HG03095 (cell line): ENCODE data around the gene PLPP4.

Source experiments
- ATAC-seq: cut with Tn5 transposase; IDR thresholded peaks from one replicate; pipeline ENCODE4 v1.9.1; 2021; ENCODE audit warnings: moderate library complexity; ENCODE audit not compliant: unreplicated experiment

PLPP4 gene

GRCh38 chr10:120456143-120456625 is 843 bp upstream of the PLPP4 start:
- ATAC-seq, result no peak

DNA sequence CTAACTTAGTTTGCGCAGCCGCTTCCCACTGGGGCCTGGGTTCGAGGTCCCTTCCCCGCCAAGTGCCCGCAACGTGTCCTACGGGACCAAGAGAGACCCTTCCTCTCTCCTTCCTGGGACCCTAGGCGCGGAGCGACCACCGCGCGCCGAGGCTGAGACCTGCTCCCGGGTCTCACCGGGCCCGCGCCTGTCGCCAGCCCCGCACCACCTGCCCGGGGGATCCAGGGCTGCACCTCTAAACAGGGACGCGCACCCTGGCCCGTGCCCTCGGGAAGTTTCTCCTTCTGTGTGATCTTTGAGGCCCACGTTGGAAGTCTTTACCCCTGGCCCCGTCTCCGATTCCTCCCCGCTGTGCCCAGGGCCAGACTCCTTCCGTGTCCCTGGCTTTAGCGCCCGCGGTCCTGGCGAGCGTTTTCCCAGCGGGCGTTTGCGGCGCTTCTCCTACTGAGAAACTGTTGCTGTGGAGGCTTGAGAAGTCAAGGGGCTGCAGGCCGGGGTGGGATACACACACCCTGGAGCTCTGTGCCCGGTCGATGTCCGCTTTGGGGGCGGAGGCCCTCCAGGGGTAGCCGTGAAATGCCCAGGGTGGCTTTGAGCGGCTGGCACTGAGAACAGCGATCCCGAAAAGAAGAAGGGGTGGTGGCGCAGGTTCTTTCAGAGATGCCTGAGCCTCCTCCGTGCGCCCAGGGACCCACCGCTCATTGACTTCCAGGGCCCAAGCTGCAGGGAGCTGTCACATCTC is 575 bp downstream of the PLPP4 start:
- ATAC-seq, result no peak

DNA sequence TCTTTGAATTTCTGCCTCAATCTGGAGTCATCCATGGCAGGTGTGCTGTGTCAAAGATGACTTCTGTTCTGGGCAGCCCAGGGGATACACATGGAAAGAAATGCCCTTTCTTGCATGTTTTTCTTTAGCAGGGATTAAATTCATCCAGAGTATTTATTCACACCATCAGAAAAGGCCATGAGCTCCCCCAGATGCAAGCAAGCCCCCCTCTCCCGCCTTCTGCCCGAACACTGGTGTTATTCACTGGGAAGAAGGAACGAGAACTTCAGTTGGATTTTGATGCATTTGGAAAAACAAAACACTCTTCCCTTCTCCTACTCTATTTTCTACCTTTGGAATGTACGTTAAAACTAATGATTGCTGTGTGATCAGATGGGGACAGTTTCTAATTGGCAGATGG is 1.4 kb downstream of the PLPP4 start:
- no peak for ATAC-seq

- no peak for ATAC-seq
These were observed 2.2 kb downstream of the PLPP4 start for GRCh38 chr10:120459185-120459584.

DNA sequence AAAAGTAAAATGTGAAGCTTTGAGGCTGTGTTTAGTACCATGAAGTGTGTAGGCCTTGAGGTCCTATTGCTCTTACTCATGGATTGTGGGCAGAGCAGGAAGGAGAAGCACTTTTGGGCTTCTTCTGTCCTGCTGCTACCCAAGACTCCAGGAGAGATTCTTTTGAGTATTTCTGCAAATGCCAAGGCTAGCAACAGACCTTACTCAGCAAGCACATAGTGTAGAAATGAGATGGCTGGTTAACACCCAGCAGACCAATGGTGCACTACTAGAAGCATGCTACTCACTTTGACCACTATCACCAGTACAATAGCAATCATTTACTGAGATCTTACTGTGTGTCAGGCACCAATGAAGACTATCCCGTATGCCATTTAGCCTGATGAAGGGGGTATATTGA is 3.2 kb downstream of the PLPP4 start:
- no peak for ATAC-seq

DNA sequence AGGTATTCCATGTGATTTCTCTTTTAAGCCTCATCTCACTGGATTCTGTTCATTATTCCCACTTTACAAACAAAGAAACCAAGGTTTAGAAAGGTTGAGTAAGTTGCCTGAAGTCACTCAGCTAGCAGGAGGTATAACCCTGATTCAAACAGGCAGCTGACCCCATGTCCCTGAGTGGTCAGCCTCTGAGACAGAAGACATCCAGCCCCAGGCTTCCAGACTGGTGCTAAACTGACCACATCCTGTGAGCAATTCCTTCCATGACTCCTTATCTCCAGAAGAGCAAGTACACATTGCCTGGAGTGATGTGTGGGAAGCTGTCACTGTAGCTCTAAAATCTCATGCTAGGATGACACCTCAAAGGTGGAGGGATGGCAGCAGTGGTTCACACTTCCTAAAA is 3.7 kb downstream of the PLPP4 start:
- ATAC-seq, result no peak

- no peak for ATAC-seq
These were observed 5.1 kb downstream of the PLPP4 start for GRCh38 chr10:120462018-120462682.

- ATAC-seq, result no peak
These were observed 8.1 kb downstream of the PLPP4 start for GRCh38 chr10:120465138-120465537.

DNA sequence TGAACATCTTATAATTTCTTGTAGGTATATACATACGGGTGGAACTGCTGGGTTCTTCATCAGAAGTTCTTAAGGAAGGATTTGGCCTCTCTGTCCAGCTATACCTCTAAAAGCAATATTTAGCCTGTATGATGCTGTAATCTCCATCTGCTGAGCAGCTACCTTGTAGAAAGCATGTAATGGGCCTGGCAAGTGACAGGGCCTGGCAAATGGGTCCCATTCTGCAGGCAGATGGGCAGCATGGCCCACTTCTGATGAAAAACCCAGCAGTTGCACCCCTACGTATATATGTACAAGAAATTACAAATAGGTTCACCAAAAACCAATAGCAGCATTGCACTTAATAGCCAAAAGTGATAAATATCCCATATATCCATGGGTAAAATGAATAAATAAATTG is 9.0 kb downstream of the PLPP4 start:
- ATAC-seq, result no peak

- ATAC-seq, result no peak
These were observed 16.6 kb downstream of the PLPP4 start for GRCh38 chr10:120473593-120473992.

GRCh38 chr10:120474956-120475355 is 17.9 kb downstream of the PLPP4 start:
- no peak for ATAC-seq

DNA sequence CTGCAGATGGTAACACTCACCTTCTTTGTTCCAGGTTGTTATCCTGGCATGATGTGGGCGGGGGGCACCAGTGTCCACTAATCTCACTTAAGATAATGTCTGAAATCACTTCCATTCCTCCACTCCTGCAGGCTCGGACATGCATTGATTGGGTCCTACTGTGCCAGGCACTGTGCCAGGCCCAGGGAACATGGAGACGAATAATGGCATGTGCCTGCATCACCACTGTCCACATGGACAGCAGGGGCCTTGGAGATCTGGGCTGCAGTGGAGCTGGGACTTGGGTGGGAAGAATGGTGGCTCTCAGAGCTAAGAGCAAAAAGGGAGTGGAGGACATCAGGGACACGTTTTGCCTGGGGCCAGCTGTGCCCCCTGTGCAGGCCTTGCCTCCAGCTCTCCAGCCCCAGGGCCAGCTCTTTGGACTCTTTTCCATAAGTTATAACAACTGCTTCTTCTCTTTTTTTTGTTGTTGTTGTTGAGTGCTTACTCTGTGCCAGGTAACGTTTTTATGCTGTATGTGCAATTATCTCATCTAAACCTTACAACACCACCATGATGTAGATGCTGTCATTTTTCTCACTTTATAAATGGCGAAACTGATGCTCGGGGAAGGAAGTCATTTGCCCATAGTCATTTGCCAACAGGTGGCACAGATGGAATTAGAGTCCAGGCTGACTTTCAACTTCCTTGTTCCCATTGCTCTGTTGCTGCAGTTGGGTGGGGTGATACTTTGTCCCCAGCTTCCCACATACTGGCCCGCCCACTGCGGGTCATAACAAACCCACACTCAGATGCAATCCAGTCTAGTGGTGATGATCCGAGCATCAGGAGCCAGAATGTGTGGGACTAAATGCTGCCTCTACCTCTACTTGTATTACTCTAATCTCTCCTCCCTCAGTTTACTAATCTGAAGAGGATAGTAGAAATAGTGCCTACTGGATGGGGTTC is 19.1 kb downstream of the PLPP4 start:
- no peak for ATAC-seq

GRCh38 chr10:120477021-120477742 is 20.2 kb downstream of the PLPP4 start:
- ATAC-seq, result no peak

DNA sequence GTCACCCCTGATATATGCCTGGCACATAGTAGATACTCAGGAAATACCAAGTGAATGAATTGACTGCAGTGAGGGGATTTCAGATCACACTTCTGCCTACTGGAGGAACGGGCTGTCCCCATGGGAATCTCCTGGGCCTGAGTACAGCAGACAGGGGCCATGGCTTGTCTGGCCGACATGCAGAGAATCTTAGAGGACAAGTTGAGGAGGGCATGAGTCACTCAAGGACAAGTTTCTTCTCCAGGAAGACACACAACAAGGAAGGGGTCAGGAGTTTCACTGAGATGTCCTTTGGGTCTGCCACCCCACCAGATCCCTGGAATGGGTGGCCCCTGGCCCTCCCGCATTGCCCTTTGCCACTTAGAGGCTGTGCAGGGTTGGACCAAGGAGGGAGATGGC is 20.7 kb downstream of the PLPP4 start:
- ATAC-seq, result no peak

- no peak for ATAC-seq
These were observed 21.4 kb downstream of the PLPP4 start for GRCh38 chr10:120478386-120478785.

DNA sequence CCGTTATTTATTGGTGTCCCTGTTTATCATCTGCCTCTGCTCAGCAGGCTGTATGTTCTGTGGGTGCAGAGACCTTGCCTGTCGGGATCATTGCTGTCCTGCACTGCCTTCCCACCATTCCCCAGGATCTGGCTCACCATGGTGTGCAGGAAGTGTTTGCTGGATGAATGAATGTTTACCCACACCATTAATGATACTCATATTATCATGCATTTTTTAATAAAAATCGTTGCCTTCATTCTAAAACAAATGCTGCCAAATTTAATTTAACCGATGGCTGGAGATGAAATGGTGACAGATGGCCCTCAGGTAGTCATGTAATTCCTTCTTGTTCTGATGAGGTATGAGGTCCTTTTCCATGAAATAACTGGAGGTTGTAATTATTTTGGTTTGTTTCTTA is 22.5 kb downstream of the PLPP4 start:
- ATAC-seq, result no peak

GRCh38 chr10:120480065-120480600 is 23.1 kb downstream of the PLPP4 start:
- ATAC-seq, result no peak

DNA sequence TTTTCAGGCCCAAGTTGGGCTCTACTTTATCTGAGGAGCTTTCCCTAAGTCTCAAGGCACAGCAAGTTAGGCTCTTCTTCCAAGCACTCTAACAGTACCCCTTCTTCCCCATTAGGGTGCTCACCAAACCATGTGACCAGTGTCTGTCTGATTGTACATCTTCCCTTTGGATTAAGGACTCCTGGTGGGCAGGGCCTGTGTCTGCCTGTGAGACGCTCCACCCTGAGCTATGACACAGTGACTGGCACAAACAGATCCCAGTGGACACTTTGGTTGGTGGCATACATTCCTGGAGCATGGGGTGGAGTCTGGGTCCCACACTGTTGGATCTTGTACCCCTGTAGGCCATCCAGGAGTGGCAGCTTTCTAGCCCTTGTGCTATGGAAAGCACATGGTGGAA is 23.8 kb downstream of the PLPP4 start:
- ATAC-seq, result no peak

GRCh38 chr10:120483006-120483405 is 26.0 kb downstream of the PLPP4 start:
- no peak for ATAC-seq

DNA sequence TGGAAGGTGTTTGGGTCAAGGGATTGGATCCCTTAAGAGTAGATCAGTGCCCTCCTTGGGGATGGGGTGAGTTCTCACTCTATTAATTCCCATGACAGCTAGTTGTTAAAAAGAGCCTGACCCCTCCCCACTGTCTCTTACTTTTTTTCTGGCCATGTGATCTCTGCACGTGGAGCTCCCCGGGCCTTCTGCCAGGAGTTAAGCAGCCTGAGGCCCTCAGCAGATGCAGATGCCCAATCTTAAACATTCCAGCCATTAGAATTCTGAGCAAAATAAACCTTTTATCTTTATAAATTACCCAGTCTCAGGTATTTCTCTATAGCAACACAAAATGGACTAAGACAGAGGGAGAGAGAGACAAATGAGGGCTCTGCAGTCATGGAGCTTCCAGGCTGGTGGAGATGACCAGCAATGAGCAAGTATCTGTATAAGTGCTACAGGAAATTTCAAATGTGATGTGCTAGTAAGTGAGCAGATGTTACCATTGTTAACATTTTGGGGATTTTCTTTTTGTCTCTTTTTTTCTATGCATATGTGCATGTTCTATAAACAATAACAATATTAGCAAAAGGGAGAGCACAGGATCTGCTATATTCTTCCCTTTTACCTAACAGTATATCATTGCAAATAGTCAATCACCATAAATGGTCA is 26.7 kb downstream of the PLPP4 start:
- no peak for ATAC-seq
